CD4-positive, CD25-positive, alpha-beta regulatory T cell (primary cell): ENCODE data around the gene CCDC110. TPM values are rescaled to one million over a fixed set of nuclear protein-coding genes. Genes with fewer than 3 reads are reported as not detected.
A peak's percentile ranks its signal among the peaks of the same experiment; 100 is the strongest.

Source experiments
- ATAC-seq, 2 donors: fragments of 150-1000 bp; cut with Tn5 transposase; one replicate each; pipeline ENCODE4 v1.10.0; 2021; ENCODE audit warnings: low read depth in 2 of 2, moderate number of reproducible peaks in 2 of 2, moderate library complexity in 1 of 2
- DNase-seq, 3 donors: peaks; one replicate each; pipeline versions ENCODE4 v3.0.0 to v3.0.0-alpha.2; 2012 to 2022; ENCODE audit warnings: mixed read lengths in 1 of 3
- H3K27ac ChIP-seq: one replicate; pipeline ENCODE4 v1.7.0; 2013; ENCODE audit warnings: mild to moderate bottlenecking, low read length; ENCODE audit not compliant: insufficient read depth, poor library complexity, severe bottlenecking
- H3K27me3 ChIP-seq: one replicate; pipeline ENCODE4 v1.7.0; 2013; ENCODE audit warnings: low read length; ENCODE audit not compliant: control insufficient read depth, insufficient read depth
- H3K36me3 ChIP-seq: one replicate; pipeline ENCODE4 v1.7.0; 2013; ENCODE audit warnings: mild to moderate bottlenecking, low read length, moderate library complexity; ENCODE audit not compliant: control insufficient read depth, insufficient read depth
- H3K4me1 ChIP-seq: 2 replicates; pipeline ENCODE4 v1.7.0; 2013; ENCODE audit warnings: mild to moderate bottlenecking, low read length; ENCODE audit not compliant: insufficient read depth, control insufficient read depth, poor library complexity, severe bottlenecking
- H3K4me3 ChIP-seq: one replicate; pipeline ENCODE4 v1.7.0; 2013; ENCODE audit warnings: low read depth, mild to moderate bottlenecking, low read length, moderate library complexity
- H3K9me3 ChIP-seq, 2 experiments: 1 replicate in 1 of 2; 2 replicates in 1 of 2; pipeline ENCODE4 v1.7.0; 2013; ENCODE audit warnings: low read length in 2 of 2, mild to moderate bottlenecking in 1 of 2, moderate library complexity in 1 of 2; ENCODE audit not compliant: control insufficient read depth in 2 of 2
- H3K27ac Mint-ChIP-seq, 3 donors: one replicate each; pipeline ENCODE4 v1.8.0; 2020 to 2022; ENCODE audit warnings: mild to moderate bottlenecking in 3 of 3, mixed read lengths in 3 of 3, moderate library complexity in 2 of 3
- H3K27me3 Mint-ChIP-seq: one replicate; pipeline ENCODE4 v1.8.0; 2022; ENCODE audit warnings: mild to moderate bottlenecking, mixed read lengths
- H3K36me3 Mint-ChIP-seq: one replicate; pipeline ENCODE4 v1.8.0; 2020; ENCODE audit warnings: mixed read lengths
- H3K4me1 Mint-ChIP-seq, 4 donors: one replicate each; pipeline ENCODE4 v1.8.0; 2020 to 2022; ENCODE audit warnings: mixed read lengths in 4 of 4, mild to moderate bottlenecking in 1 of 4
- H3K4me3 Mint-ChIP-seq, 4 donors: one replicate each; pipeline ENCODE4 v1.8.0; 2020 to 2022; ENCODE audit warnings: mild to moderate bottlenecking in 4 of 4, mixed read lengths in 4 of 4, moderate library complexity in 3 of 4
- H3K9me3 Mint-ChIP-seq, 7 donors: one replicate each; pipeline ENCODE4 v1.8.0; 2020 to 2022; ENCODE audit warnings: mixed read lengths in 7 of 7, mild to moderate bottlenecking in 3 of 7, moderate library complexity in 2 of 7
- polyA plus RNA-seq, 4 donors: library from polyadenylated mRNA; unstranded; fragments of 300-500 nt; fragmentation: Illumina TruSeq; gene quantifications; one replicate each; pipeline ENCODE4 v1.2.3, GENCODE V29; 2021
- total RNA-seq: library from RNA; stranded (reverse); gene quantifications from one replicate; pipeline ENCODE4 v1.2.3, GENCODE V29; 2022

CCDC110 gene
- total and polyA plus RNA-seq, 5 donors from 2014 or later: 0.18 to 0.47 TPM; not detected in 3

DNA sequence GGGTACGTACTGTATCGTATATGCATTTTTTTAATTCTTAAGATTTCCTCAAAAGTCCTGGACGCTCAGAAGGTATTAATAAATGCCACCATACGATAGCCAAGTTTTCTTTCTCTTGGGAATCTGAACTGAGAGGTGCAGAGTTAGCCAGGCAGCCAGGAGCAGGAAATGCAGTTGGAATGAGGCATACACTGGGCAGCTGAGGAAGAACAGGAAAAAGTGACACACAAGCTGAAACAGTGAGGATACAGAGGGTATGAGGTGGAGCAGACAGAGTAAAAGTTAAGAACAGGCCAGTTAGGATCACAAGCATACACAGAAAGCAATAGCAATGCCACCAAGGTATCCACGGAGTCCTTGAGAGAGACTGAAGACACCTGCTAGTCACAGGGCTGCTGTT is 59.1 kb downstream of the CCDC110 start:
- no peak for ATAC-seq
- Mint-ChIP-seq H3K27me3 (no peaks in the 10 kb centered on the region), H3K27ac (no peak overlapping the region), H3K9me3 (no peaks in the 10 kb centered on the region), H3K36me3 (peaks cover 47% of the 10 kb centered on the region), H3K4me1 (peaks cover 0 to 8% (median 5%) of the 10 kb centered on the region in 4 donors), H3K4me3 (no peak overlapping the region)
- H3K27ac ChIP-seq: no peak overlapping the region
- peaks cover 50% of the 10 kb centered on the region for H3K36me3 ChIP-seq
- H3K4me3 ChIP-seq: no peak overlapping the region
- DNase-seq: no peak
- H3K27me3 ChIP-seq: no peaks in the 10 kb centered on the region
- H3K4me1 ChIP-seq: no peaks in the 10 kb centered on the region
- H3K9me3 ChIP-seq: no peaks in the 10 kb centered on the region

DNA sequence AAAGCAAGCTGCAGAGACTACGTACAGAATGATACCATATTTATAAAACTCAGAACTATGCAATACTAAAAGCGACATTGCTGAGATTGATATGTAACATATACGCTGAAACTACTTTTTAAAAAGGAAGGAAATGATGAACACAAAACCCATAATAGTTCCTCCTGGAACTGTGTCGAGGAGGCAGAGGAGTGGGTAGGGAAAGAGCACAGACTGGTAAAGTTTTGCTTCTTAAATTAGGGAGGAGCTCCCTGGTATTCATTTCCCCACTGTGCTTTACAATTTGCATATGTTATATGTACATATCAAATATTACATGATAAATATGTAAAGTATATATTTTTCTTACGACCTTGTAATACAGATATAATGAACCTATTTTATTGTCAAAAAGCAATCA is 59.7 kb downstream of the CCDC110 start:
- H3K4me3 ChIP-seq: no peak overlapping the region
- H3K9me3 Mint-ChIP-seq: no peaks in the 10 kb centered on the region
- H3K27ac ChIP-seq: no peak overlapping the region
- no peak overlapping the region for H3K27ac Mint-ChIP-seq
- peaks cover 0 to 7% (median 3%) of the 10 kb centered on the region in 4 donors for H3K4me1 Mint-ChIP-seq
- H3K4me3 Mint-ChIP-seq: no peak overlapping the region
- H3K36me3 Mint-ChIP-seq: peaks cover 41% of the 10 kb centered on the region
- no peaks in the 10 kb centered on the region for H3K27me3 Mint-ChIP-seq
- peaks cover 44% of the 10 kb centered on the region for H3K36me3 ChIP-seq
- ATAC-seq (no peak), DNase-seq (no peak)
- H3K4me1 ChIP-seq: no peaks in the 10 kb centered on the region
- H3K9me3 ChIP-seq: no peaks in the 10 kb centered on the region
- no peaks in the 10 kb centered on the region for H3K27me3 ChIP-seq

- H3K27me3 ChIP-seq: no peaks in the 10 kb centered on the region
- H3K27ac ChIP-seq: no peak overlapping the region
- Mint-ChIP-seq H3K4me1 (peaks cover 0 to 7% (median 1%) of the 10 kb centered on the region in 4 donors), H3K27me3 (no peaks in the 10 kb centered on the region), H3K4me3 (no peak overlapping the region), H3K36me3 (peaks cover 37% of the 10 kb centered on the region), H3K27ac (peak overlapping the region in 2 of 3 donors; percentile 34 to 81), H3K9me3 (no peaks in the 10 kb centered on the region)
- DNase-seq: no peak
- peaks cover 20% of the 10 kb centered on the region for H3K36me3 ChIP-seq
- H3K9me3 ChIP-seq: no peaks in the 10 kb centered on the region
- H3K4me3 ChIP-seq: no peak overlapping the region
- H3K4me1 ChIP-seq: no peaks in the 10 kb centered on the region
- no peak for ATAC-seq
Observed at GRCh38 chr4:185408432-185408831, 63.1 kb downstream of the CCDC110 start.

DNA sequence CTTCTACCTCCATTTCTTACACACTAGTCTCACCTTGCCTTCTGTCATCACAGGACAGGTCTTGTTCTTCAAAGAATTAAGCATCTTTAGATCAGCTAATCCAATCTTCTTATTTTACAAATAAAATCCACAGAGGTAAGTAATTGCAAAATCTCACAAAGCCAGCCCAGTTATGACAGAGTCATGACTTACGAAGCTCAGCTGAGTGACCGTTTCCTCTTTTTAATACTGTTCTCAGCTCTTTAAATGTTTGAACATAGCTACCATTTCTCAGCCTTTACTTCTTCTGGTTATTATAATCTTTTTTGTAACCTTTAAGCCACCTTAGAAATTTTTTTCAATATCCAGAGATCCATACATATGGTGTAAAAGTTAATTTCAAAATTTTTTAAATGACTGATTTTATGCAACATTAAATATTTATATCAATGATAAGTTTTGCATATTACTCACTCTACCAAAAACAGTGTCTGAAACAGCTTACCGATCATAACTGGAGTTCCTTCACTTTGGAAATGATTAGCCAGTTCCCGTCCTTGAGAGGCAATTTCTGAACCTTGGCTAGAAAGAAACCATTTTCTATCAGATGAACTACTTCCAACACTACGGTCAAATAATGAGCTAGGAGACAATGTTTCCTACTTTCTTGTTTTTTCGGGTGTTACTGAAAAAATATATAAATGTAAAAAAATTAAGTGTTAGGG is 66.1 kb downstream of the CCDC110 start:
- H3K27ac Mint-ChIP-seq: no peak overlapping the region
- Histone ChIP-seq H3K36me3 (peaks cover 28% of the 10 kb centered on the region), H3K27me3 (no peaks in the 10 kb centered on the region), H3K27ac (no peak overlapping the region), H3K4me3 (no peak overlapping the region), H3K4me1 (no peaks in the 10 kb centered on the region), H3K9me3 (no peaks in the 10 kb centered on the region)
- peaks cover 39% of the 10 kb centered on the region for H3K36me3 Mint-ChIP-seq
- H3K27me3 Mint-ChIP-seq: no peaks in the 10 kb centered on the region
- H3K4me1 Mint-ChIP-seq: peaks cover 0 to 6% (median 2%) of the 10 kb centered on the region in 4 donors
- ATAC-seq (no peak), DNase-seq (no peak)
- H3K4me3 Mint-ChIP-seq: no peak overlapping the region
- H3K9me3 Mint-ChIP-seq: no peaks in the 10 kb centered on the region

- H3K4me3 Mint-ChIP-seq: no peak overlapping the region
Observed at GRCh38 chr4:185404031-185404430, 67.5 kb downstream of the CCDC110 start.

GRCh38 chr4:185399466-185399865 is 72.1 kb downstream of the CCDC110 start:
- peaks cover 11 to 33% (median 18%) of the 10 kb centered on the region in 4 donors for H3K4me1 Mint-ChIP-seq
- peaks cover 27% of the 10 kb centered on the region for H3K36me3 ChIP-seq
- no peak overlapping the region for H3K4me3 ChIP-seq
- H3K27ac ChIP-seq: no peak overlapping the region
- H3K36me3 Mint-ChIP-seq: peaks cover 31% of the 10 kb centered on the region
- DNase-seq (no peak), ATAC-seq (no peak)
- H3K9me3 Mint-ChIP-seq: no peaks in the 10 kb centered on the region
- H3K9me3 ChIP-seq: no peaks in the 10 kb centered on the region
- H3K4me1 ChIP-seq: peaks cover 15% of the 10 kb centered on the region
- H3K27me3 Mint-ChIP-seq: no peaks in the 10 kb centered on the region
- H3K27me3 ChIP-seq: no peaks in the 10 kb centered on the region
- H3K4me3 Mint-ChIP-seq: no peak overlapping the region
- no peak overlapping the region for H3K27ac Mint-ChIP-seq

More at GRCh38 chr4:185404031-185404430, 67.5 kb downstream of the CCDC110 start:
- Histone ChIP-seq H3K27me3 (no peaks in the 10 kb centered on the region), H3K27ac (no peak overlapping the region), H3K4me3 (no peak overlapping the region), H3K4me1 (no peaks in the 10 kb centered on the region), H3K36me3 (peaks cover 37% of the 10 kb centered on the region), H3K9me3 (no peaks in the 10 kb centered on the region)
- H3K27me3 Mint-ChIP-seq: no peaks in the 10 kb centered on the region
- no peaks in the 10 kb centered on the region for H3K9me3 Mint-ChIP-seq
- DNase-seq: no peak
- peaks cover 0 to 7% (median 3%) of the 10 kb centered on the region in 4 donors for H3K4me1 Mint-ChIP-seq
- ATAC-seq: no peak
- peak overlapping the region in 1 of 3 donors; percentile 55 for H3K27ac Mint-ChIP-seq
- H3K36me3 Mint-ChIP-seq: peaks cover 45% of the 10 kb centered on the region

DNA sequence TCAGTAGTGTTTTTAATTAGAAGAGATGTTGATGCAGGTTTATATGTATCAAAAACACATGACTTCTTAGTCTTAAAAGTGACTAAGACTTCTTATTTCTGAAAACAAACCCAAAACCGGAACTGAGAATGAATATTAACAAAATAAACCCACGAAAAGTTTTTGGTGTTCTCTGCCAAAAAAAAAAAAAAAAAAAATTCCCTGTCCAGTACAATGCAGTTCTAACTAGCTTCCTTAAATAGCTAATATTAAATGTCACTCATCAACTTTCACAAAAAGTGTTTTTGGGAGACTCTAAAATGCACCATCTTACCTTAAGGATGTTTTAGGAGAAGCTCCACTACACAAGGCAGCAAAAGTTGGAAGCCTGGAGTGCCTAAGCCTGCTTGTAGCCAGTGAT is 72.9 kb downstream of the CCDC110 start:
- peaks cover 13 to 40% (median 25%) of the 10 kb centered on the region in 4 donors for H3K4me1 Mint-ChIP-seq
- no peaks in the 10 kb centered on the region for H3K9me3 Mint-ChIP-seq
- peak overlapping the region in 1 of 4 donors; percentile 54 for H3K4me3 Mint-ChIP-seq
- ATAC-seq (no peak), DNase-seq (no peak)
- peaks cover 21% of the 10 kb centered on the region for H3K4me1 ChIP-seq
- H3K27me3 ChIP-seq: no peaks in the 10 kb centered on the region
- no peak overlapping the region for H3K27ac Mint-ChIP-seq
- no peaks in the 10 kb centered on the region for H3K9me3 ChIP-seq
- H3K36me3 Mint-ChIP-seq: peaks cover 27% of the 10 kb centered on the region
- no peak overlapping the region for H3K27ac ChIP-seq
- no peaks in the 10 kb centered on the region for H3K27me3 Mint-ChIP-seq
- H3K36me3 ChIP-seq: peaks cover 27% of the 10 kb centered on the region
- no peak overlapping the region for H3K4me3 ChIP-seq
